Astrocyte (in vitro differentiated cells and primary cell): Measurements from ENCODE around the gene FCN2.

Experiments used
- CTCF ChIP-seq: IDR thresholded peaks from 2 replicates; pipeline ENCODE4 v1.5.1; 2011; ENCODE audit warnings: low read depth, mild to moderate bottlenecking, inconsistent platforms, low read length, moderate library complexity; ENCODE audit not compliant: insufficient read depth
- EZH2 ChIP-seq: IDR thresholded peaks from 2 replicates; pipeline ENCODE4 v1.6.1; 2012; ENCODE audit warnings: mild to moderate bottlenecking, low read length, inconsistent platforms; ENCODE audit not compliant: insufficient read depth

- TF ChIP-seq CTCF (no peak), EZH2 (no peak)
Measured at GRCh38 chr9:134832471-134832870, 48.1 kb upstream of the FCN2 start.
